Bone marrow (tissue), 2 donors: Measurements from ENCODE around the gene OCEL1.

Source experiments
- DNase-seq, 2 donors: peaks; one replicate each; lab custom pipeline; 2025; lab: John Stamatoyannopoulos, UW

The OCEL1 gene

GRCh38 chr19:17240826-17241399, 14.9 kb downstream of the OCEL1 start:
- DNase-seq = no peak

- no peak for DNase-seq
Measured at GRCh38 chr19:17242431-17243208, 16.6 kb downstream of the OCEL1 start.

GRCh38 chr19:17243211-17243829, 17.3 kb downstream of the OCEL1 start:
- DNase-seq = no peak

GRCh38 chr19:17243830-17244617, 18.0 kb downstream of the OCEL1 start:
- DNase-seq = no peak

GRCh38 chr19:17244618-17245534, 18.9 kb downstream of the OCEL1 start:
- no peak for DNase-seq

- no peak for DNase-seq
Measured at GRCh38 chr19:17245535-17245984, 19.5 kb downstream of the OCEL1 start, which contains the start of gene NR2F6. TSS of gene NR2F6 (minus strand) at chr19:17245919. CDS start at chr19:17245220, 699 bp downstream.

GRCh38 chr19:17246681-17247425, 20.8 kb downstream of the OCEL1 start:
- no peak for DNase-seq

- DNase-seq = no peak
Measured at GRCh38 chr19:17248011-17248776, 22.2 kb downstream of the OCEL1 start.

GRCh38 chr19:17249887-17250548, 24.0 kb downstream of the OCEL1 start:
- no peak for DNase-seq

GRCh38 chr19:17254636-17255035, 28.6 kb downstream of the OCEL1 start:
- no peak for DNase-seq

GRCh38 chr19:17255150-17255621, 29.2 kb downstream of the OCEL1 start:
- DNase-seq = no peak

- no peak for DNase-seq
Measured at GRCh38 chr19:17256130-17256529, 30.1 kb downstream of the OCEL1 start.

- no peak for DNase-seq
Measured at GRCh38 chr19:17259118-17259780, 33.2 kb downstream of the OCEL1 start.

GRCh38 chr19:17259934-17260333, 33.9 kb downstream of the OCEL1 start:
- no peak for DNase-seq

- DNase-seq = peak; percentile 66 to 84
Measured at GRCh38 chr19:17260842-17261325, 34.9 kb downstream of the OCEL1 start.

GRCh38 chr19:17262557-17262956, 36.5 kb downstream of the OCEL1 start:
- DNase-seq = no peak

GRCh38 chr19:17263712-17264640, 38.0 kb downstream of the OCEL1 start:
- DNase-seq = no peak
